22Rv1 (cell line): ENCODE data around the gene A2M.

Source experiments
- ZFX ChIP-seq: fragments of 450-650 bp; IDR thresholded peaks from 2 replicates; pipeline ENCODE4 v1.6.1; 2017; ENCODE audit warnings: antibody characterized with exemption, borderline replicate concordance
- TF ChIP-seq, protein P1 (sequence below): fragments of 450-650 bp; IDR thresholded peaks from 2 replicates; pipeline ENCODE4 v1.5.1; 2017; ENCODE audit warnings: mild to moderate bottlenecking

DNA sequence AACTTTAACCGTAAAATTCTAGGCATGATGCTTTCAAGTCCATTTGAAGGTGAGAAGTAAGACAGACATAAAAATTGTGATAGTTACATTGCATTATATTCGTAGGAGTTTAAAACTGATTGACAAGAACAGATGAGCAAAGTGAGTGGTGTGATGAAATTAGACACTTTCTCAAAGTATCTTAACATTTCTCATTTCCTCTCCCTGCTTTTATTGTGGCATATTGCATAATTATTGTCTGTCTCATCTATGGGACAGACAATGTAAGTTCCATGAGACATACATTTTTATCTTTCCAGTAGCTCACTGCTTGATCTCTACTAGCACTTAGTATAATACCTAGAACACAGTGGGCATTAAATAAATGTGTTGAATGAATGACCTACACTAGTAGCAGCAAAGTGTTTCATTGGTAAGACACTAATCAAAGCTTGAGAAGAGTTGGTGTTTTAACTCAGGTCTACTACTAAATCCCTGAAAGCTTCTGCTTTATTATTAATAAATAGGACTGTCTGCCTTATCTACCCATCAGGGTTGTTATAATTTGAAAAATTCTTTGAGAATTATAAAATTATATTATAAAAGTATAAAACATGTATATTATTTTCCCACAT, 19.0 kb downstream of the A2M start:
- TF ChIP-seq, protein P1, sequence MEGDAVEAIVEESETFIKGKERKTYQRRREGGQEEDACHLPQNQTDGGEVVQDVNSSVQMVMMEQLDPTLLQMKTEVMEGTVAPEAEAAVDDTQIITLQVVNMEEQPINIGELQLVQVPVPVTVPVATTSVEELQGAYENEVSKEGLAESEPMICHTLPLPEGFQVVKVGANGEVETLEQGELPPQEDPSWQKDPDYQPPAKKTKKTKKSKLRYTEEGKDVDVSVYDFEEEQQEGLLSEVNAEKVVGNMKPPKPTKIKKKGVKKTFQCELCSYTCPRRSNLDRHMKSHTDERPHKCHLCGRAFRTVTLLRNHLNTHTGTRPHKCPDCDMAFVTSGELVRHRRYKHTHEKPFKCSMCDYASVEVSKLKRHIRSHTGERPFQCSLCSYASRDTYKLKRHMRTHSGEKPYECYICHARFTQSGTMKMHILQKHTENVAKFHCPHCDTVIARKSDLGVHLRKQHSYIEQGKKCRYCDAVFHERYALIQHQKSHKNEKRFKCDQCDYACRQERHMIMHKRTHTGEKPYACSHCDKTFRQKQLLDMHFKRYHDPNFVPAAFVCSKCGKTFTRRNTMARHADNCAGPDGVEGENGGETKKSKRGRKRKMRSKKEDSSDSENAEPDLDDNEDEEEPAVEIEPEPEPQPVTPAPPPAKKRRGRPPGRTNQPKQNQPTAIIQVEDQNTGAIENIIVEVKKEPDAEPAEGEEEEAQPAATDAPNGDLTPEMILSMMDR = no peak
- no peak for TF ChIP-seq ZFX
